Adrenal gland (tissue), 12 donors: ENCODE data around the gene LDB1. TPM values are rescaled to one million over a fixed set of nuclear protein-coding genes. Genes with fewer than 3 reads are reported as not detected.

Experiments
- DNase-seq, 7 donors: peaks; one replicate each; pipeline ENCODE4 v3.0.0-alpha.2; 2019 to 2020
- H3K27ac ChIP-seq, 5 donors: fragments of 200-600 bp; sonication (generic) in 4 of 5; 1 replicate in 3 of 5; 2 replicates in 2 of 5; pipeline versions ENCODE4 v1.5.1 to v1.8.0; 2016 to 2020; ENCODE audit warnings: mild to moderate bottlenecking in 1 of 5
- H3K27me3 ChIP-seq: fragments of 200-600 bp; 2 replicates; pipeline ENCODE4 v1.8.0; 2021
- H3K36me3 ChIP-seq, 2 donors: fragments of 200-600 bp; replicated peaks in 1 of 2; 1 replicate in 1 of 2; 2 replicates in 1 of 2; pipeline versions ENCODE4 v1.5.1 to v1.8.0; 2018 to 2022
- H3K4me1 ChIP-seq, 2 donors: fragments of 200-600 bp; replicated peaks in 1 of 2; 1 replicate in 1 of 2; 2 replicates in 1 of 2; pipeline versions ENCODE4 v1.5.1 to v1.8.0; 2018 to 2021
- H3K4me3 ChIP-seq, 4 donors: fragments of 200-600 bp; sonication (generic) in 3 of 4; one replicate each; pipeline ENCODE4 v1.5.1; 2016 to 2018
- H3K9me3 ChIP-seq, 3 donors: fragments of 200-600 bp; sonication (generic) in 1 of 3; replicated peaks in 1 of 3; 1 replicate in 2 of 3; 2 replicates in 1 of 3; pipeline versions ENCODE4 v1.5.1 to v1.8.0; 2016 to 2021
- POLR2A ChIP-seq, 2 donors: fragments of 450-650 bp; IDR thresholded peaks; one replicate each; pipeline ENCODE4 v1.6.1; 2017; ENCODE audit warnings: antibody characterized with exemption in 2 of 2, mild to moderate bottlenecking in 2 of 2, moderate library complexity in 1 of 2
- WGBS, 4 donors: extraction: QIAGEN DNeasy Blood & Tissue Kit in 2 of 4; methylation state at CpG; one replicate each; pipeline versions ENCODE4 v1.1.5 to v1.1.7; 2013 to 2017; 5-methylcytosine and 5-hydroxymethylcytosine counted together
- intact Hi-C, 2 donors: fragments of 100-400 bp; cut with DNase I; formaldehyde crosslinking; loops; one replicate each; pipeline versions ENCODE4 v1.14.1 to v1.15.0; 2022 to 2023
- polyA plus RNA-seq, 3 donors: library from polyadenylated mRNA; stranded (reverse); fragments of 200-250 nt in 2 of 3; fragments of 350-450 nt in 1 of 3; fragmentation: Illumina TruSeq in 1 of 3; extraction: RNeasy Lipid Tissue Mini Kit (QIAGEN cat#74804) in 1 of 3; gene quantifications; one replicate each; pipeline ENCODE4 v1.2.3, GENCODE V29; 2013 to 2014
- total RNA-seq, 9 donors: library from RNA; depleted of rRNA in 4 of 9; stranded (reverse); fragments of >200 nt in 4 of 9; fragments of 120-200 nt in 1 of 9; fragmentation: NEBNext Ultra II Directional in 1 of 9; extraction: Animal tissue kit (Norgen Biotek cat#: 25700) in 1 of 9; gene quantifications; one replicate each; pipeline versions ENCODE4 v1.1.0 to v1.2.4, GENCODE V29; 2013 to 2023
- TF ChIP-seq, protein P1 (sequence below), 6 experiments: fragments of 450-650 bp in 4 of 6; fragments of 200-600 bp in 2 of 6; sonication (generic) in 1 of 6; IDR thresholded peaks; 1 replicate in 5 of 6; 2 replicates in 1 of 6; pipeline versions ENCODE4 v1.5.1 to v1.8.0; 2016 to 2021; ENCODE audit warnings: antibody characterized with exemption in 6 of 6, mild to moderate bottlenecking in 2 of 6, moderate library complexity in 1 of 6
- donor health status: healthy with polysubstance abuse.
- donor health status: Bipolar disorder and iron deficiency.
- donor health status: DM: yes; HTN: yes; CAD: no.
- donor health status: DM: no; HTN: no; CAD: no.
- donor health status: DM: no; HTN: no; CAD: no.
- donor health status: DM: yes; HTN: yes; CAD: no.

LDB1 gene
- total and polyA plus RNA-seq, 12 donors, result 24.1 to 76.9 (median 47.8) TPM

DNA sequence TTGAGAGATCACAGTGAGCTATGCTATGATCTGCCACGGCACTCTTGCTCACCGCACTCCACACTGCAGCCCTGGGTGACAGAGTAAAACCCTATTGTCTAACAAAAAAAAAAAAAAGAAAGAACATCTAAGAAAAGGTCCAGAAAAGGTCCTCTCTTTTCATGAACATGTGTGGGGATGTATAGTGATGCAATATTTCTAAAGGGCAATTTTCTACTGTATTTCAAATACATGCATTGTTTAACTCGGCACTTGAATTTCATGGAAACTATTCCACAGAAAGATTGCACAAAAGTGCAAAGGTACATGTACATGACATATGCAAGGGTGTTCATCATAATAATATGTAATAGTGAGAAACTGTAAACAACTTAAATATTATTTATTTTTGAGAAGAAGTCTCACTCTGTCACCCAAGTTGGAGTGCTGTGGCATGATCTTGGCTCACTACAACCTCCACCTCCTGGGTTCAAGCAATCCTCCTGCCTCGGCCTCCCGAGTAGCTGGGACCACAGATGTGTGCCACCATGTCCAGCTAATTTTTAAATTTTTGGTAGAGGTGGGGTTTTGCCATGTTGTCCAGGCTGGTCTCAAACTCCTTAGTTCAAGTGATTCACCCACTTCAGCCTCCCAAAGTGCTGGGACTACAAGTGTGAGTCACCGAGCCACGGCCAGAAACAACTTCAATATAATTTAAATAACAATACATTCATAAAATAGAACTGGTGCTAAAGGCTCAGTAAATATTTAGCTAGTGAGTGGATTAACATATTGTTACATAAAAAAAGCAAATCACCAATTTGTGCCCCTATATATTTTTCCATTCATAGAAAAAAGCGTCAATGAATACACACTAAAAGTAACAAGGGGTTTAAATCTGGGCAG is 11.4 kb upstream of the LDB1 start:
- DNase-seq, result no peak
- Histone ChIP-seq H3K4me1 (peaks cover 10 to 23% of the 10 kb centered on the region in 2 donors), H3K9me3 (no peaks in the 10 kb centered on the region), H3K36me3 (no peaks in the 10 kb centered on the region), H3K27ac (peak overlapping the region in 1 of 5 donors; percentile 92), H3K27me3 (no peaks in the 10 kb centered on the region), H3K4me3 (no peak overlapping the region)
- intact Hi-C loops, result no loop called here
- WGBS, 4 donors, result 81 to 83% (median 82%) methylated on average over 8 of the region's 8 CpGs
- no peak for TF ChIP-seq POLR2A (IDR thresholded peaks at IDR 0.05)
- TF ChIP-seq, protein P1, sequence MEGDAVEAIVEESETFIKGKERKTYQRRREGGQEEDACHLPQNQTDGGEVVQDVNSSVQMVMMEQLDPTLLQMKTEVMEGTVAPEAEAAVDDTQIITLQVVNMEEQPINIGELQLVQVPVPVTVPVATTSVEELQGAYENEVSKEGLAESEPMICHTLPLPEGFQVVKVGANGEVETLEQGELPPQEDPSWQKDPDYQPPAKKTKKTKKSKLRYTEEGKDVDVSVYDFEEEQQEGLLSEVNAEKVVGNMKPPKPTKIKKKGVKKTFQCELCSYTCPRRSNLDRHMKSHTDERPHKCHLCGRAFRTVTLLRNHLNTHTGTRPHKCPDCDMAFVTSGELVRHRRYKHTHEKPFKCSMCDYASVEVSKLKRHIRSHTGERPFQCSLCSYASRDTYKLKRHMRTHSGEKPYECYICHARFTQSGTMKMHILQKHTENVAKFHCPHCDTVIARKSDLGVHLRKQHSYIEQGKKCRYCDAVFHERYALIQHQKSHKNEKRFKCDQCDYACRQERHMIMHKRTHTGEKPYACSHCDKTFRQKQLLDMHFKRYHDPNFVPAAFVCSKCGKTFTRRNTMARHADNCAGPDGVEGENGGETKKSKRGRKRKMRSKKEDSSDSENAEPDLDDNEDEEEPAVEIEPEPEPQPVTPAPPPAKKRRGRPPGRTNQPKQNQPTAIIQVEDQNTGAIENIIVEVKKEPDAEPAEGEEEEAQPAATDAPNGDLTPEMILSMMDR (IDR thresholded peaks at IDR 0.05), result no peak

DNA sequence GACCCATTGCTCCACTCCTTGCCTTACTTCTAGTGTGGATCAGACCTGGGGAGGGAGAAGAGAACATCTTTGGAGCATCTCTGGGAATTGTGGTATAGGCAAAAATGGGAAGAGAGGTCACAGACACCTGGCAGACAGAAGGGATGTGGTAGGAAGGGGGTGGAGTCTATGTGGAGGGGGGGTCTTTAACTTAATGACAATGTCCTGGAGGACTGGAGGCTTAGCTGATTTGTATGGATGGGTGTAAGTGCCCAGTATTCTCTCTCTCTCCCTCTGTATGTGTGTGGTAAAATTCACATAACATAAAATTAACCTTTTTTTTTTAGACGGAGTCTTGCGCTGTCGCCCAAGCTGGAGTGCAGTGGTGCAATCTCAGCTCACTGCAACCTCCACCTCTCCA is 3.1 kb upstream of the LDB1 start:
- peaks cover 11 to 16% of the 10 kb centered on the region in 2 donors for H3K4me1 ChIP-seq
- H3K9me3 ChIP-seq, result no peaks in the 10 kb centered on the region
- intact Hi-C loops, result no loop called here
- H3K36me3 ChIP-seq, result no peaks in the 10 kb centered on the region
- no peaks in the 10 kb centered on the region for H3K27me3 ChIP-seq
- WGBS, 4 donors, result 90 to 94% (median 93%) methylated on average over 3 of the region's 3 CpGs
- no peak for DNase-seq
- no peak overlapping the region for H3K4me3 ChIP-seq
- H3K27ac ChIP-seq, result no peak overlapping the region
- TF ChIP-seq, protein P1 (IDR thresholded peaks at IDR 0.05), result no peak
- no peak for TF ChIP-seq POLR2A (IDR thresholded peaks at IDR 0.05)

DNA sequence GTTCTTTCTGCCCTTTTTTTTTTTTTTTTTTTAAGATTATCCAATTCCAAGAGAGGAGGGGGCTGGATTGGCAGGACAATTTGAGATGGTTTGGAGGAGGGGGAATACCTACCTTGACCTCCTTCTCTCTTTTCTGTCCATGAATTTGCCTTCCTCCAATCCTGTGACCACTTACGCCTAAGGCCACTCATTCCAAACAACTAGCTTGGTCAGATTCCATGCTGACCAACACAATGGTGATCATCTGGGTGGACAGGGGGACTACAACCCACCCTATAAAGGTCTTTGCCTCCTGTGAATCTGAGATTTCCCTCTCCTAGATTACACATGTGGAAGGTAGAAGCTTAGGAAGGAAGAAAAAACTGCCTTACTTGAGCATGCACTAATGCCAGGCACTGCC is 2.3 kb upstream of the LDB1 start:
- H3K4me1 ChIP-seq, result peaks cover 18 to 24% of the 10 kb centered on the region in 2 donors
- no peak overlapping the region for H3K27ac ChIP-seq
- WGBS, 4 donors, result 94 to 100% (median 97%) methylated on average over 1 of the region's 1 CpG
- H3K4me3 ChIP-seq, result no peak overlapping the region
- intact Hi-C loops, result no loop called here
- no peaks in the 10 kb centered on the region for H3K36me3 ChIP-seq
- no peaks in the 10 kb centered on the region for H3K27me3 ChIP-seq
- TF ChIP-seq, protein P1 (IDR thresholded peaks at IDR 0.05), result no peak
- no peak for TF ChIP-seq POLR2A (IDR thresholded peaks at IDR 0.05)
- no peak for DNase-seq
- H3K9me3 ChIP-seq, result no peaks in the 10 kb centered on the region

DNA sequence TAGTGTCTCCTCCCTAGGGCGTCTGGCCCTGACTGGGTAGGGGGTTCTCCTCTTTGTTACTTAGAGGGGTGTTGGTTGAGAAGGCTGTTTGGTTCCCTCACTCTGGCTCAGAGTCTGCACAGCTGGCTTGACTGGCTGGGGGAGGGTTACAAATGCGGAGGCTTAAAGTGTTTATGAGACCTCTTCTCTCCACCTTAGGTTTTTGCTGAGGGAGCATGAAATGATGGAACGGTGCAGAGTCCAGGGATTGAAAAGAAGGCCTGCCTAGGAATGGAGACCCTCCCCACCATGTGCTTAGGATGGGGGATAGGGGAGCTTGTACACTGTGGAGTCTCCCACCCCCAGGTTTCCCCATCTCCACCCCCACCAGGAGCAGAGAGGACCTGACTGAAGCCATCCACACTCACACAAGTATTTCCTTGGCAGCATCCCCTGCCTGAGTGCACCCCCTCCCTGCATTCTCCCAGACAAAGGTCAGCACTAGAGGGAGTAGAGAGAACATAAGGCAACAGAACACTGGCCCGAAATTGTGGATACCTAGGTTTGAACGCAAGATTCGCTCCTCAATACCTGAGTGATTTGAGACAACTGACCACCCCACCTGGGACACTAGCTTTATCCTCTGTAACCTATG is 1.7 kb upstream of the LDB1 start:
- Histone ChIP-seq H3K4me1 (peaks cover 24 to 30% of the 10 kb centered on the region in 2 donors), H3K27me3 (no peaks in the 10 kb centered on the region), H3K9me3 (no peaks in the 10 kb centered on the region), H3K4me3 (peak overlapping the region in 1 of 4 donors; percentile 79), H3K27ac (peak overlapping the region in 4 of 5 donors; percentile 93 to 99 (median 96)), H3K36me3 (no peaks in the 10 kb centered on the region)
- peak in 3 of 7 donors; percentile 13 to 43 (median 17) for DNase-seq
- WGBS, 4 donors, result 52 to 62% (median 59%) methylated on average over 6 of the region's 6 CpGs
- TF ChIP-seq, protein P1 (IDR thresholded peaks at IDR 0.05), result no peak
- no peak for TF ChIP-seq POLR2A (IDR thresholded peaks at IDR 0.05)
- intact Hi-C loops, result no loop called here
